ENCODE results near the gene GLYATL1B.
"Not testable (repeated sequence)": the region's sequence is repeated elsewhere in the genome, so short reads cannot be mapped to it uniquely, and the experiment has no call there.

The GLYATL1B gene
- 0 reads per million in 2 donors for total RNA-seq

DNA sequence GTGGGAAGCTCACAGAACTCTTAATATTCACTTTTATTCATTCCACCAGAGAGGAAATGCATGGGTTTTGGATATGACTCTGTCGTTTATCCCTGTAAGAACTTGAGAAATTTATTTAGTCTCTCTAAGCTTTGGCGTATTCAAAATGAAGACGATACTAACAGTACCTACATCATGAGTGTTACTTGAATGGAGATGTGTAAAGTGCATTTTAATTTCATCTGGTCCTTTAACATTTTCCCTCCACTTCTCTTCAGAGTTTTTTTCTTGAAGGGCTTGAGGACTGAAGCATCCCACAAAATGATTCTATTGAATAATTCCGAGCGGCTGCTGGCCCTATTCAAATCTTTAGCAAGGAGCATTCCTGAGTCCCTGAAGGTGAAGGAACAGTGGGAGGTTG is at the start of gene GLYATL1B:
GLYATL1B (plus strand) TSS at position 301 of the 400 bp plus-strand sequence; CDS start at position 301, 0 bp downstream.
- DNase-seq: not testable (repeated sequence)

DNA sequence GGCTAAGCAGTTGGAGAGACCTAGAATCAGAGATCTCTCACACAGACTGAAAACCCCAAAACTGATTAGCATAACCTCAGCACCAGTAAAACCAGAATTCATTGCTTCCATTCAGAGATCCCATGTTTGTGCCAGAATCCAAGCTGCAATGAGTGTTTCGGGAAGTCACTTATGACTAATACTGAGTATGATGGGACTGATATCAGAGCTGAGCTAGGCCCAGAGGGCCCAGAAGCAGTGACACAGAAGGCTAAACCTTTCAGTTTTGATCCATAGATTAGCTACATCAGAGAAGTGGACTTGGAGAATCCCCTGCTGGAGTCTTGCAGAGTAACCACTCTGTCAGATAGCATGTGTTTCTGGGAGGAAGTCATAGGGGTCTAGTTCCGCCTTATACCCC is 49.6 kb upstream of the GLYATL1B start:
- DNase-seq: not testable (repeated sequence)

DNA sequence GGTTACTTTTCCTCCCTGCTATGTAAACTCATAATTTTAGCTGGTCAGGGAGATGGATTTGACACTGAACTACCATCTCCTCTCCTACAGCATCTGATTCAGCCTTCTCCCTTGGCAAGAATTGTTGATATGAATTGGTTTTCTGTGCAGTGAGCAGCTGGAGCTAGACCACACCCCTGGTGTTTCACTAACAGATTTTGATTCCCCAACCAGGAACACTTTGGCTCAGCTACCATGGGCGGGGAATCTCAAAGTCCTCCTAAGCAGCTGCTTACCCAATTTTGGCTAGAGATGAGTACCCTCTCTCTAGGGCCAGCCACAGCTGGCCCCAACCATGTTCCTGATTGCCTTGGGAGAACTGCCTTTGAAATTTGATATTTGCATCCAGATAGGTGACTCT is 48.7 kb upstream of the GLYATL1B start:
- DNase-seq: not testable (repeated sequence)

DNA sequence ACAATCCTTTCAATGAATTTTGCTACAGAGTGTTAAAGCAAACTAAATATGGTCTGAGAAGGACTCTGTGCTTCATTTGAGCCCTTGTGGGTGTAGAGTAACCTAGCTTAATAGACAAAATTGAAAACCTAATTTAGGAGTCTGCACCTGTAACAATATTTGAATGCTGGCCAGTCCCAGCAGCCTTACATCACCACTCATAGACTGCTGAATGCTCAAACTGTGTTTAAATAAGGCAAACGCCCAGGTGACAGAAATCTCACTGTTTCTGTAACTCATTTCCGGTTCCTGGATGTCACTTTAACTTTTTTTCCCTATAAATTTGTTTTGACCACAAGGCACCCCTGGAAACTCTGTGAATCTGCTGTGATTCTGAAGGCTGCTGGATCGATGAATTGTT is 45.5 kb upstream of the GLYATL1B start:
- DNase-seq: no peak

DNA sequence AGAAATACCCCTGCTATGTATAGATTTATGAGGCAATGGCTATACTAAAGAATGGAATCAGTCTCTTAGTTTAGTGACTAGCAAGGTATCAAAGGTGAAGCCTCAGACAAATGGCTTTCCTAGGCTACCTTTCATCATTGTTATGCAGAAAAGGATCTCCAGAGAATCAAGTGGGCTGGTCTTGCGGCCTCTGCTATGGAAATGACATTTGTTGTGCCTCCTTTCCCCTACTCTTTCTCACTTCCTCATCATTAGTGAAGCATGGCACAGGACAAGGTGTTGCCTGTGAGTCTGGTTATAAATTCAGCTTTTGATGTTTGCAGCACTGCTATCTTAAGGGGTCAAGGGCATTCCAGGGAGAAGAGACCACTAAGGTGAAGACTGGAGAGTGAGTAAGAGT is 34.7 kb upstream of the GLYATL1B start:
- not testable (repeated sequence) for DNase-seq

GRCh38 chr11:59052355-59052754 is 33.8 kb upstream of the GLYATL1B start:
- not testable (repeated sequence) for DNase-seq

DNA sequence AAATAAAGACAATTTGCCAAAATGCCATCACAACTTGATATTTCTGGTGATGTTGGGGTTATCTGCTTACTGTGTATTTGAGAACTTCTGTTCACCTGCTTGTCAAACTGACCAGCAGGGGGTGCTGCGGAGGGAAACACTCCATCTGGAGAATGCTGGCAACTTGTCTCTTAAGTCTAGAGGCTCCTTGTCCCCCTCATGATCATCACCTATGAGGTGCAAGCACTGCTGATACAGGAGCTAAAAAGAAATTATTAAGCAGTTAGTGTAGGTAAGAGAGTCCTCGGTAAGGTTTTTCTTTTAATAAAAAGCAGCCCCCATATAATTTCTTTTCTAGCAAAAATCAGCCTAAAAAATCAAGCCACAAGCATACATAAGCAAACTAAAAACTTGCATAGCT is 32.7 kb upstream of the GLYATL1B start:
- no peak for DNase-seq

- not testable (repeated sequence) for DNase-seq
Observed at GRCh38 chr11:59058120-59059033, 27.7 kb upstream of the GLYATL1B start.

DNA sequence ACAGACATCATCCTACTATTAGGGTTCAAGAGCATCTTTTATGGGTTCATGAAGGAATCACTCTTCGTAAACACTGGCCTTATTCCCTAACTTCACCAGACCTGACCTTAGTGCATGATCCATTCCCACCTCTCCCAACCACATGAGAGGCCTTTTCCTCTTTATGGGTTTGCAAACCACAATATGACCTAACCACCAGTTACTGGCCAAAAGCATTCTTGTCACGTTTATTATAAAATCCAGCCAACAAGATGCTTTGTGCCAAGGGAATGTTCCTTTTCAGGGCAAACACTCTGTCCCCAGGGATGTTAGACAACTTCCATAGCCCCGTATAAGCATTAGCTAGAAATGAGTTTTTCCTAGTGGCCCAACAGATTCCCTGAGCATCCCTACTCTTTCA is 26.0 kb upstream of the GLYATL1B start:
- DNase-seq: not testable (repeated sequence)

DNA sequence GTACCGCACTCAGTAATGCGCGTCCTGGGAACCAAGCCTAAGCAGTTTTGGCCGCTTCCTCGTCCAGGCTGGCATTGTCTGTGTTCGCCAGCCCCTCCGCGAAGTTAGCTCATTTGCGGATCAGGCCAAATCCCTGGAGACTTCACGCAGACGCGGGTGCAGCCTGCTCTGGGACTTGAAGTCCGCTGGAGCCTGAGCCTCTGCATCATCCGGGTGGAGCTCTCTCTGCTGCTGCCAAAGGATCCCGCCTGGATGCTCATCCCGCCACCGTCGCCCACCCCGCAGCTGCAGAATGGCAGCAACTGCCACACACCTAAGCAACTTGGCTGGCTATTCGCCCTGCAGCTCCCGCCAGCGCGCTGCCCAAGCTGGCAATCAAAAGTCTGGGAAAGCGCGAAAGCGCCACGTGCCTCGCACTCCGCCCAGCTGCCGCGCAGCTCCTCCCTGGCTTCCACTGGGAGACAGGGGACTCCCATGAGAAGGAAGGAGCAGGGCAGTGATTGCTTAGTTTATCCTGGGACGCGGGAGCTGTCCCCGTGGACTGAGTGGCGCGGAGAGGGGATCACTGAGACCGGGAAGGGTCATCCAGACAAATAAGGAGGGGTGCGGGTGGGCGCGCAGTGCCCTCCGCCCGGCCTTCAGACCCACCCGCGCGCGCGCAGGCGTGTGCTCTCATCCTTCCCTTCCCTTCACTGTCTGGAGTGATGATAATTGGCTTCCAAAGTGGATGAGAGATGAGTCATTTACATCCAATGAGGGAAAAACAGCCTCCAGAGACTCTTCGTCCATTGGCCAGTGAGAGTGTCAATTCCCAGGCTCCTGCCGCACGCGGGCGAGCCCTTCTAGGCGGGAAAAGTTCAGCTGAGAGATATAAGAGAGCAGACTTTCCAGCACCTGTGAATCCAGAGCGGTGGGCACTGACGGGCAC is 23.2 kb upstream of the GLYATL1B start:
- no peak for DNase-seq

- not testable (repeated sequence) for DNase-seq
Observed at GRCh38 chr11:59063996-59064727, 21.9 kb upstream of the GLYATL1B start.

- no peak for DNase-seq
Observed at GRCh38 chr11:59069087-59069486, 17.0 kb upstream of the GLYATL1B start.

- no peak for DNase-seq
Observed at GRCh38 chr11:59076876-59077571, 9.1 kb upstream of the GLYATL1B start.

DNA sequence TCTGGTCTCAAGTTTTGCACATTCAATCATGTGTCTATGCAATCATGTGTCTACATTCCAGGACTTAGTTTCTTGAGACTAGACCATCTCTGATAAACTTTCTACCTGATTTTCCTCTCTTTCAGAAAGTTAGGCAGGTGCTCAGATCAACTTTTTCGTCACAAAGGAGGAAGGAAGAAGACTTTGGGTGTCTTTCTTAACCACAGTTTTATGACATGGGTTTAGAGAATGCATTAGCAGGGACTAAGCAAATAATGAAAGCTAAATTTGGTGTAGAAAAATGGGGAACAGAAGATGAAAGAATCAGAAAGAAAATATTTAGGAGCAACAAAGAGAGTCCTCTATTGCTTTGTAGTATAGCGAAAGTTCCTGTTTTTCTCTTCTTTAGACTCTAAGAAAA is 7.7 kb upstream of the GLYATL1B start:
- no peak for DNase-seq

GRCh38 chr11:59079086-59079485 is 7.0 kb upstream of the GLYATL1B start:
- DNase-seq: no peak

DNA sequence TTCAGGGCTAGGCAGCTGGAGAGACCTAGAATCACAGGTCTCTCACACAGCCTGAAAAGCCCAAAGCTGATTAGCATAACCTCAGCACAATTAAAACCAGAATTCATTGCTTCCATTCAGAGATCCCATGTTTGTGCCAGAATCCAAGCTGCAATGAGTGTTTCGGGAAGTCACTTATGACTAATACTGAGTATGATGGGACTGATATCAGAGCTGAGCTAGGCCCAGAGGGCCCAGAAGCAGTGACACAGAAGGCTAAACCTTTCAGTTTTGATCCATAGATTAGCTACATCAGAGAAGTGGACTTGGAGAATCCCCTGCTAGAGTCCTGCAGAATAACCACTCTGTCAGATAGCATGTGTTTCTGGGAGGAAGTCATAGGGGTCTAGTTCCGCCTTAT is 5.7 kb upstream of the GLYATL1B start:
- DNase-seq: not testable (repeated sequence)

DNA sequence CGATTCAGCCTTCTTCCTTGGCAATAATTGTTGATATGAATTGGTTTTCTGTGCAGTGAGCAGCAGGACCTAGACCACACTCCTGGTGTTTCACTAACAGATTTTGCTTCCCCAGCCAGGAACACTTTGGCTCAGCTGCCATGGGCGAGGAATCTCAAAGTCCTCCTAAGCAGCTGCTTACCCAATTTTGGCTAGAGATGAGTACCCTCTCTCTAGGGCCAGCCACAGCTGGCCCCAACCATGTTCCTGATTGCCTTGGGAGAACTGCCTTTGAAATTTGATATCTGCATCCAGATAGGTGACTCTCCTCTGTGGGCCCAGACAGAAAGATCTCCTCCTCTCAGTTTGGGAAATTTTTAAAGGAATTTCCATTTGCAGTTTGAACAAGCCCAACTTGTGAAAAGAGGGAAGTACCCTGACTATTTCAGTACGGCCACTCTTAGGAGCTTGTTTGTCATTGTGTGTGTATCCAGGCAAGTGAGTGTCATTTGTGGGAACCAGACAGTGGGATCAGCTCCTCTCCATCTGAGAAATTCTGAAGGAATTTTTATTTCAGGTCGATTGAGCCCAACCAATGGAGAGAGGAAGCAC is 4.6 kb upstream of the GLYATL1B start:
- DNase-seq: not testable (repeated sequence)

DNA sequence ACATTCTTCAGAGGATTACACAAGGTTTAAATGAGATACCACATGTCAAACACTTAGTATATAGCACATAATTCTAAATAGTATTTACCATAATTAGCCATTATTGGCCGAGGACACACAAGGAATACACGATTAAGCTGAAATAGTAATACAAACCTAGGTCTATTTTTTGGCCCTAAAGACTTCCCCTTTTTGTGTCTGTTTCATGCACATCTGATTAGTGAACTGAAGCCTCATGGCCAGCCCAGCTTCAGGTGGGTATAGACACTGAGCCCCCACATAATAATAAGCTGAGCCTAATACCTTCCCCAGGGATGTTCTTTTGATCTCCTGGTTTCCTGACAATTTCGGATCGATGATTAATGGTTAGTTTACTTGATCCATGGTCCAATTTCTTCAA is 2.1 kb downstream of the GLYATL1B start:
- no peak for DNase-seq

GRCh38 chr11:59093576-59093975 is 7.5 kb downstream of the GLYATL1B start:
- DNase-seq: not testable (repeated sequence)

DNA sequence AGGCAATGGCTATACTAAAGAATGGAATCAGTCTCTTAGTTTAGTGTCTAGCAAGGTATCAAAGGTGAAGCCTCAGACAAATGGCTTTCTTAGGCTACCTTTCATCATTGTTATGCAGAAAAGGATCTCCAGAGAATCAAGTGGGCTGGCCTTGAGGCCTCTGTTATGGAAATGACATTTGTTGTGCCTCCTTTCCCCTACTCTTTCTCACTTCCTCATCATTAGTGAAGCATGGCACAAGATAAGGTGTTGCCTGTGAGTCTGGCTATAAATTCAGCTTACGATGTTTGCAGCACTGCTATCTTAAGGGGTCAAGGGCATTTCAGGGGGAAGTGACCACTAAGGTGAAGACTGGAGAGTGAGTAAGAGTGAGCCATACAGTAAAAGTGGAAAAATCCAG is 9.1 kb downstream of the GLYATL1B start:
- DNase-seq: not testable (repeated sequence)

- DNase-seq: not testable (repeated sequence)
Observed at GRCh38 chr11:59095972-59096575, 10.0 kb downstream of the GLYATL1B start.

All from activated gamma-delta T cell (primary cell).